Peyer's patch (tissue), 4 donors: ENCODE data around the gene KDELR3.

Source experiments
- CTCF ChIP-seq, 6 experiments: fragments of 450-650 bp in 4 of 6; fragments of 200-600 bp in 2 of 6; sonication (generic) in 1 of 6; IDR thresholded peaks; one replicate each; pipeline ENCODE4 v1.5.1; 2017 to 2019; ENCODE audit warnings: antibody characterized with exemption in 6 of 6, mild to moderate bottlenecking in 3 of 6, moderate library complexity in 1 of 6
- POLR2A ChIP-seq, 2 donors: fragments of 450-650 bp; IDR thresholded peaks; one replicate each; pipeline ENCODE4 v1.5.1; 2017; ENCODE audit warnings: antibody characterized with exemption in 2 of 2, mild to moderate bottlenecking in 2 of 2, moderate library complexity in 2 of 2

- TF ChIP-seq CTCF (IDR thresholded peaks at IDR 0.05) (no peak), POLR2A (IDR thresholded peaks at IDR 0.05) (no peak)
Measured at GRCh38 chr22:38460426-38460840, 7.5 kb upstream of the KDELR3 start.
